Cardiac muscle cell (in vitro differentiated cells and primary cell): ENCODE measurements around the gene GJA1. TPM values are rescaled to one million over a fixed set of nuclear protein-coding genes. Genes with fewer than 3 reads are reported as not detected.
"Not testable (repeated sequence)": the region's sequence is repeated elsewhere in the genome, so short reads cannot be mapped to it uniquely, and the experiment has no call there.

Experiments used
- DNase-seq, 2 donors: peaks; one replicate each; pipeline versions ENCODE4 v3.0.0 to v3.0.0-alpha.2; 2010 to 2017; ENCODE audit warnings: low read depth in 1 of 2, low spot score in 1 of 2
- H3K27ac ChIP-seq: fragments of 200-600 bp; sonication (generic); 2 replicates; pipeline ENCODE4 v1.5.1; 2016
- H3K27me3 ChIP-seq: fragments of 200-600 bp; sonication (generic); 2 replicates; pipeline ENCODE4 v1.6.0; 2016; ENCODE audit warnings: control low read depth
- H3K36me3 ChIP-seq: fragments of 200-600 bp; sonication (generic); 2 replicates; pipeline ENCODE4 v1.5.1; 2016; ENCODE audit warnings: control low read depth
- H3K4me1 ChIP-seq: fragments of 200-600 bp; sonication (generic); 2 replicates; pipeline ENCODE4 v1.8.1; 2017; ENCODE audit warnings: low read depth, mild to moderate bottlenecking, mixed run types
- H3K4me3 ChIP-seq: fragments of 200-600 bp; sonication (generic); 2 replicates; pipeline ENCODE4 v1.5.1; 2016; ENCODE audit warnings: mild to moderate bottlenecking
- H3K9me3 ChIP-seq: fragments of 200-600 bp; sonication (generic); 2 replicates; pipeline ENCODE4 v1.5.1; 2017; ENCODE audit warnings: low read depth, mild to moderate bottlenecking, control low read depth
- CTCF ChIP-seq: IDR thresholded peaks from 2 replicates; pipeline ENCODE4 v1.5.1; 2012; ENCODE audit warnings: low read depth, mild to moderate bottlenecking, low read length
- polyA plus RNA-seq: library from polyadenylated mRNA; unstranded; fragments of >200 nt; fragmentation: Nextera tagmentation; extraction: Ambion mirVana; gene quantifications from 2 replicates; pipeline ENCODE4 v1.2.1, GENCODE V29; 2016
- total RNA-seq: library from RNA; depleted of rRNA; stranded (reverse); fragments of >200 nt; gene quantifications from 2 replicates; pipeline ENCODE4 v1.2.3, GENCODE V29; 2016

Gene GJA1
- total and polyA plus RNA-seq, 2 experiments from 2014 or later = 3.3 to 6.8 TPM

- no peak for DNase-seq
- H3K36me3 ChIP-seq = no peaks in the 10 kb centered on the region
- H3K4me1 ChIP-seq = no peaks in the 10 kb centered on the region
- no peak overlapping the region for H3K27ac ChIP-seq
- H3K27me3 ChIP-seq = no peaks in the 10 kb centered on the region
- H3K9me3 ChIP-seq = no peaks in the 10 kb centered on the region
- TF ChIP-seq CTCF = no peak
- no peak overlapping the region for H3K4me3 ChIP-seq
Measured at GRCh38 chr6:121418346-121418745, 17.1 kb upstream of the GJA1 start.

GRCh38 chr6:121426686-121427085, 8.8 kb upstream of the GJA1 start:
- no peak for DNase-seq

GRCh38 chr6:121428872-121429756, 6.3 kb upstream of the GJA1 start:
- Histone ChIP-seq H3K36me3 (no peaks in the 10 kb centered on the region), H3K4me1 (no peaks in the 10 kb centered on the region), H3K4me3 (no peak overlapping the region), H3K27ac (no peak overlapping the region), H3K9me3 (no peaks in the 10 kb centered on the region), H3K27me3 (no peaks in the 10 kb centered on the region)
- TF ChIP-seq CTCF = no peak
- DNase-seq = no peak

More at GRCh38 chr6:121426686-121427085, 8.8 kb upstream of the GJA1 start:
- TF ChIP-seq CTCF = no peak
- H3K9me3 ChIP-seq = no peaks in the 10 kb centered on the region
- no peaks in the 10 kb centered on the region for H3K36me3 ChIP-seq
- no peaks in the 10 kb centered on the region for H3K27me3 ChIP-seq
- H3K4me3 ChIP-seq = no peak overlapping the region
- no peaks in the 10 kb centered on the region for H3K4me1 ChIP-seq
- H3K27ac ChIP-seq = no peak overlapping the region

GRCh38 chr6:121430514-121431460, 4.7 kb upstream of the GJA1 start:
- Histone ChIP-seq H3K4me1 (no peaks in the 10 kb centered on the region), H3K4me3 (no peak overlapping the region), H3K27ac (no peak overlapping the region), H3K36me3 (no peaks in the 10 kb centered on the region), H3K27me3 (no peaks in the 10 kb centered on the region), H3K9me3 (no peaks in the 10 kb centered on the region)
- DNase-seq = peak; percentile 46 to 73
- peak; percentile 63 for TF ChIP-seq CTCF

- H3K4me3 ChIP-seq, DNase-seq, H3K36me3 ChIP-seq, H3K27ac ChIP-seq, H3K27me3 ChIP-seq, H3K4me1 ChIP-seq, H3K9me3 ChIP-seq: not testable (repeated sequence)
Measured at GRCh38 chr6:121431776-121432175, 3.7 kb upstream of the GJA1 start.
